HG03342 (cell line): Measurements from ENCODE around the gene FBXW5.

Source experiments
- ATAC-seq: cut with Tn5 transposase; IDR thresholded peaks from one replicate; pipeline ENCODE4 v1.9.1; 2021; ENCODE audit warnings: mild to moderate bottlenecking, moderate library complexity; ENCODE audit not compliant: unreplicated experiment

The FBXW5 gene

DNA sequence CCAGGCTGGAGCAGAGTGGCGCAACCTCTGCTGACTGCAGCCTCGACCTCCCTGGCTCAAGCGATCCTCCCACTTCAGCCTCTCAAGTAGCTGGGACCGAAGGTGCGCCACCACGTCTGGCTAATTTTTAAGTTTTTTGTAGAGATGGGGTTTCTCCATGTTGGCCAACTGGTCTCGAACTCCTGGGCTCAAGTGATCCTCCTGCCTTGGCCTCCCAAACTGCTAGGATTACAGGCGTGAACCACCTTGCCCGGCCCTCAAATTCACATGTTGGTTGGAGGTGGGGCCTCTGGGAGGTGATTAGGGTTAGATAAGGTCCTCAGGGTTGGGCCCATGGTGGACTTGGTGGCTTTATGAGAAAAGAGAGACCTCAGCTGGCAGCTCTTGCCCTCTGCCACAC is 17.6 kb upstream of the FBXW5 start:
- ATAC-seq = no peak

DNA sequence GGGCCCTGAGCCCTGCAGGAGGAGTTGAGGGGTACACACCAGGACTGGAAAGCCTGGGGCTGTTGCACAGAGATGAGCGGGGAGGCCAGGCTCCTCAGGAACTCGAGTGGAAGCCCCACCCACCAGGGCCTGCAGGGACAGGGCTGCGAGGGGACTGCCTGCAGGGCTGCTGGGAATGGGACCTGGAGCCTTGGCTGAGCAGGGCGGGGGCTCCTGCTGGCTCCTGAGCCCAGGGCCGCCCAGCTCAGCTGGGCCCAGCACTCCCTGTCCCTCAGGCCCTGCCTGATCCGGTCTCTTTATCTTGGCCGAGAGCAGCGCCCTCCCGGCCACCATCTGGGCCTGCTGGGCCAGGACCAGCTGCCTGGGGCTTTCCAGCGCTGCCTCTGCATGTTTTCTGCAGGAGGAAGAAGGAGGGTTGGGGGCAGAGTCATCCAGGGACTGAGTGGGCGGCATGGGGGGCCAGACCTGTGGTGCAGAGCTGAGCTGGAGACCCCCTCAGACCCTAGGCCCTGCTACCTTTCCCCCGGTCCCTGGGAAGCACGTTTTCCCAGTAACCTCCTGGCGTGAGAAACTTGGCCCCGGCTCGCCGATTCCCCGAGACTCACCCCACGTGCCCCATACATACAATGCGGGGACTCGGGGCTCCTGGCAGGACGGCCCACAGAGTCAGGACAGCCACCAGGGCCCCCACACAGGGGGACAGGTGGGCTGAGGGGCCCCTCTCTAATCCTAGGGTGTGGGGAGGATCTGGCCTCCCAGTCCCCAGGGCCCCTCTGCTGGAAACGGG is 16.9 kb upstream of the FBXW5 start:
- no peak for ATAC-seq

DNA sequence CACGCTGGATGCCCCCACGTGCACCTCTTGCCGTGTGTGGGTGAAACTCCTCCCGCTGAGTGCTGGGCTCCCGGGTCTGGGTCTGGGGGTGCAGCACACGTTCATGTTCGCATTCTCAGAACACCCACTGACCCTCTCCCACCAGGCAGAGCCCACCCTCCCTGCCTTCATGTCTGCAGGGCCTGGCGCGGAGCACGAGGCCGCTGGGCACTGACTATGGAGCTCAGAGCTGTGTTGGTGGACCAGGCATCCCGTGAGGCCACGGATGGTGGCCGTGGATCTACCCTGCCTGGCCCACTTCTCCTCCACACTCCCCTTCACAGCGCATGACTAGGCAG is 16.4 kb upstream of the FBXW5 start:
- no peak for ATAC-seq

DNA sequence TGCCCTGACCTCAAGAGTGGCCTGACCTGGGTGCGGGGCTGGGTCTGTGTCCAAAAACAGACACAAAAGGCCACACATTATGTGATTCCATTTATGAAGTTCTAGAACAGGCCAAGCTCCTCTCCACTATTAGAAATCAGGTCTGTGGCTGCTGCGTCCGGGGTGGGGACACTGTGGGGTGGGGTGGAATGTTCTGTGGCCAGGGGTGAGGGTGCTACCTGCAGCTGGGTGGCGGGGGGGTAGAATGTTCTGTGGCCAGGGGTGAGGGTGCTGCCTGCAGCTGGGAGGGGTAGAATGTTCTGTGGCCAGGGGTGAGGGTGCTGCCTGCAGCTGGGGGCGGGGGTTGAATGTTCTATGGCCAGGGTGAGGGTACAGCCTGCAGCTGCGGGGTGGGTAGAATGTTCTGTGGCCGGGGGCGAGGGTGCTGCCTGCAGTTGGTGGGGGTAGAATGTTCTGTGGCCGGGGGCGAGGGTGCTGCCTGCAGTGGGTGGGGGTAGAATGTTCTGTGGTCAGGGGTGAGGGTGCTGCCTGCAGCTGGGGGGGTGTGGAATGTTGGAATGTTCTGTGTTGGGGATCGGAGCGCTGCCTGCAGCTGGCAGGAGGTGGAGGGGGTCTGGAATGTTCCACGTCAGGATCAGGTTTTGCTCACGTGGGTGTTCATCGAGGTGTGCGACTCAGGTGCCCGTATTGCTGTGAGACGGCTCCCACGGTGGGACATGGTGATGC is 15.8 kb upstream of the FBXW5 start:
- ATAC-seq = no peak

DNA sequence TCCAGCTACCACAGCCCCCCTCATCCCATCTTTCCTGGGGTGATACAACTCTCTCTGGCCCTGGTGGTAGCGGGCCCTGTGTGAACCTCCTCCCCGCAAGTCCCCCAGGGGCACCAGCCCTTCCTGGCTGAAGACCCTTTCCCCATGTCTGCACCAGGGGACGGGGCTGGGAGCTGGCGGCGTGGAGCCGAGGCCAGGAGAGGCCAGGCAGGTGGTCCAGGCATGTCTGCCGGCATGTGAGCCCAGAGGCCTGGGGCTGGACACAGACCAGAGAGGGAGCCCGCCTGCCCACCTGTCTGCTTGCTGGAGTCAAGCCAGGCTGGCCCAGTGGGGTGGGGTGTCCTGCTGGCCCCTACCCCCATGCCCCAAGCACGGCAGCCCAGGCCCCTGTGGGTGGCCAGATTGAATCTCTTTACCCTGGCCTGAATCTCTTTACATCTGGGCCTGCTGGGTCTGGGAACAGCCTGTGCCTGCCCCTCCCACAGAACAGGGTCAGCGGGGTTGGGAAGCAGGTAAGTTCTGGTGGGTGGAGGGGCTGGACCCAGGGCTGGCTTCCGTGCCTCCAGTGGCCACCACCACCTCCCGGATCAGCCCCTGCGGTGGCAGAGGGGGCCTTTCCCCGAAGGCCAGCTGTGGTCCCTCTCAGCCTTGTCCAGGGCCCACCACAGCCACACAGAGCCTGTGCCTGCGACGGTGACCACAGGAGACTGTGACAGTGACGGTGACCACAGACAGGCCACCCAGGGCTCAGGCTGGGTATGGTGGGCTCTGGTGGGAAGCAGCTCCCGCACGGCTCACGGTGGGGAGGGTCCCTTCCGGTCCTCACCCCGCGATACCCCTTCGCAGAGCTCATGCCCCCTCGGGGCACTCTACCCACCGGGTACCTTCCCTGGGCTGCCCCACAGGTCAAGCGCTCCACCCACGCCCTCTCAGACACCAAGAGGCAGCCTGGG is 14.6 kb upstream of the FBXW5 start:
- ATAC-seq = no peak

DNA sequence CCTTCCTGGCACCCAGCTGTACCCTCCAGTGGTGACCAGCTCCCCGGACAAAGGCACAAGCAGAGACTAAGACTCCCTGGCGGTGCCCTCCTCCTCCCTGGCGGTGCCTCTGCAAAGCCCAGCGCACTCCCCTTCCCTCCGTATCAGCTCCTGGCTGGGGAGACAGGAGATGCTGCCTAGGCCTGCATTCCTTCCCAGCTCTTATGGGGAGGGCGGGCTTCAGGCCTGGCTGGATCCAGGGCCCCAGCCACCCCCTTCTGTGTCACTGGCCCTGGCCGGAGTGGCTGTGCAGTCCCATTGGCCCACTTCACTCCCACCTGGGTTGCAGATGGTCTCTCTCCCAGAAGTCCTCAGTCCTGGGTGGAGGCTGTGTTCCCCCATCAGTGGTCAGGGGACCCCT is 13.9 kb upstream of the FBXW5 start:
- ATAC-seq = no peak

DNA sequence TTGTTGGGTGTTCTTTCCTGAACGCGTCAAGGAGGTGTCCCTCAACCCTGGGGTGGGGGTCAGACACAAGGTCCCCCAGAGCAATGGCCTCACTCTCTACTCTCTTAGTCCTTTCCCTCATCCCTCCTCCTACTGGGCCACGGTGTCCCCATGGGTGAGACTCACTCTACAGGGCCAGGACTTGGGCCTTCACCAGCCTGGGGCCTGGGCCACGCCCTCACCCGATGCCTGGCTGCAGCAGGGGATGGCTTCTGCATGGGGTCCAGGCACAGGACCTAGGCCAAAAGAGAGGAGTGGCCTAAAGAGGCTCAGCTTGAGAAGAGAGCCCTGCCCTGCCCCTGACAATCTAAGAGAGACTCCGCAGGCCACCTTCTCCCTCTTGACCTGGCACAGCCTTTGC is 13.4 kb upstream of the FBXW5 start:
- no peak for ATAC-seq

DNA sequence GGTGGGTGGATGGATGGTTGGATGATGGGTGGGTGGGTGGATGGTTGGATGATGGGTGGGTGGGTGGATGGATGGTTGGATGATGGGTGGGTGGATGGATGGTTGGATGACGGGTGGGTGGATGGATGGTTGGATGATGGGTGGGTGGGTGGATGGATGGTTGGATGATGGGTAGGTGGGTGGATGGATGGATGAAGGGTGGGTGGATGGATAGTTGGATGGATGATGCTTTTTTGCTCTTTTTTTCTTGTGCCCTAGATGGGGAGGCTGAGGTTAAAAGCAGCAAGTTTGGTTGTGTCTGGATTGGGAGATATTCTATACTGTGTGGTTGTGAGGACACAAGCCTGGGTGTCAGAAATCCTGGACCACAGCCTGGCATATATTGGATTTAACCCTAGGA is 12.9 kb upstream of the FBXW5 start:
- no peak for ATAC-seq

DNA sequence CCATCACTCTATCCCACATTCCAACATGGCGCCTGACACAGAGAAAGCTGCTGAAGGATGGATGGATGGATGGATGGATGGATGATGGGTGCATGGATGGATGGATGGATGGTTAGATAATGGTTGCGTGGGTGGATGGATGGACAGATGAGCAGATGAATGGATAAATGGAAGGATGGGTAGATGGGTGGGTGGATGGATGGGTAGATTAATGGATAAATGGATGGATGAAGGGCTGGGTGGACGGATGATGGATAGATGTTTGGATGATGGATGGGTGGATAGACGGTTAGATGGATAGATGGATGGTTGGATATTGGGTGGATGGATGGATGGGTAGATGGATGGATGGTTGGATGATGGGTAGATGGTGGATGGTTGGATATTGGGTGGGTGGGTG is 12.1 kb upstream of the FBXW5 start:
- no peak for ATAC-seq

DNA sequence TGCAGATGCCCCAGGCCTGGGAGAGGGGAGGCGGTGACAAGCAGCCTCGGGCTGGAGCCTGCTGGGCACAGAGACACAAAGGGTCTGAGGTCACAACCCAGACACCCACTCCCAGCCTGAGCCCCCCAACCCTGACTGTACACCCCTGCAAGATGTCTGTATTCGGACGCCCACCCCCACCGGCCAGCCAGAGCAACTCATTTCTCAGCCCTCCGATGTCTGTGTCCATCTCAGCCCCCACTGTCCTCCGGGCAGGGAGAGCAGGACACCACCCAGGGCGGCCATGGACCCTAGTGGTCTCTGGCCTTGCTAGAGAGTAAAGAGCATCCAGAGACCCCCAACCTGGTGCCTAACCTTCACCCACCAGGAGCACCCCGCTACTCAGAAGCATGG is 11.4 kb upstream of the FBXW5 start:
- ATAC-seq = no peak

DNA sequence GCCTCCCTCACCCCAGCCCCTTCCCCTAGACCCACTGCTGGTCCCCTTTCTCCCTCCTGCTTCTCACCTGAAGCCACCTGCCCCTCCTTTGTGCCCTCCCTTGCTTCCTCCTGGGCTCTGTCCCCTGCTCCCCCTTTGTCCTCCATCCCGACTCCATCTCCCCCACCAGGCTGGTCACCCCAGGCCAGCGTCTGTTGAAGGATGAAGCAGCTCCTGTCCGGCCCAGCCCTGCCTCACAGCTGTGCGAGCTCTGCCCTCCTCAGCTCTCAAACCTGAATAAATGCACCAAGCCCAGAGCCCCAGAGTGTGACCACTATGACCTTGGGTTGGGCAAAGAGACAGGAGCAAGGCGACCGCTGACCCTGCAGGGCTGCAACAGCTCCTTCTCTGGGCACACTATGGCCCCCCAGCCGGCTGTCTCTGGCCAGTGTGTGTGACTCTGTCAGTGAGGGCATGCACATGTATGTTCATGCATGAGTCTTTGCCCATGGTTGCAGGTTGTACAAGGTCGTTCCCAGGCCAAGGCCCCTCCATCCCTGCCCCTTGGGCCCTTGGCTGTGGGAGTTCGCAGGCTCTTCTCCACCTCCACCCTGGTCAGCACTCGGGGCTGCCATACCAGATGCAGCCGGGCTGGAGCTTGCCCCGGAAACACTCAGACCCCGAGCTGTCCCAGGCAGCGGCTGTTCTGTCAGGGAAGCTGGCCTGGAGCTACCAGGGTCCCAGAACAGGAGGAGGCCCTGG is 10.8 kb upstream of the FBXW5 start:
- no peak for ATAC-seq

DNA sequence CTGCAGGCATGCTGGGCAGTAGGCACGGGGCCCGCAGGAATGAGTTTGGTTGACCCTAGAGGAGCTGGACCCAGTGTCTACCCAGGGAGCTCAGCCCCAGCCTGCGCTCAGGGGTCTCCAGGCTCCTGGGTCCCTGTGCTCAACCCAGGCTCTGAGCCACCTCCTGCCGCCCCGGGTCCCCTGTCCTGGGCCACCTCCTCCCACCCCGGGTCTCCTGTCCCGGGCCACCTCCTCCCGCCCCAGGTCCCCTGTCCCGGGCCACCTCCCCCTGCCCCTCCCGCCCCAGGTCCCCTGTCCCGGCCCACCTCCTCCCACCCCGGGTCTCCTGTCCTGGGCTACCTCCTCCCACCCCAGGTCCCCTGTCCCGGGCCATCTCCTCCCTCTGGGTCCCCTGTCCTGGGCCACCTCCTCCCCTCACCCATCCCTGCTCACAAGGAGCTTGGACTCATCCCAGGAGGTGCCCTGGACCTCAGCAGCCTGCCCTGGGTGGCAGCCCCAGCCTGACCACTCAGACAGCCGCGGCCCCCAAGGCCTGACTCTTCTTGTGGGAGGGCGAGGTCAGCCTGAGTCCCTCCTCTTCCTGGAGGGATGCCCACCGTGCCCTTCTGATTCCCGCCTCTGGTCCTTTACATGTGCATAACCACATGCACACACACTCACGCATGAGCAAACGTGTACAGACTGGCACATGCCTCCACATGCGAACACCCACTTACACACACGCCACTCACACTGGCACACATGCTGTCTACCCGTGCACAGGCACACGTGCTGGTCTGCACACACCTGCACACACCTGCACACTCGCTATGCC is 9.9 kb upstream of the FBXW5 start:
- no peak for ATAC-seq

DNA sequence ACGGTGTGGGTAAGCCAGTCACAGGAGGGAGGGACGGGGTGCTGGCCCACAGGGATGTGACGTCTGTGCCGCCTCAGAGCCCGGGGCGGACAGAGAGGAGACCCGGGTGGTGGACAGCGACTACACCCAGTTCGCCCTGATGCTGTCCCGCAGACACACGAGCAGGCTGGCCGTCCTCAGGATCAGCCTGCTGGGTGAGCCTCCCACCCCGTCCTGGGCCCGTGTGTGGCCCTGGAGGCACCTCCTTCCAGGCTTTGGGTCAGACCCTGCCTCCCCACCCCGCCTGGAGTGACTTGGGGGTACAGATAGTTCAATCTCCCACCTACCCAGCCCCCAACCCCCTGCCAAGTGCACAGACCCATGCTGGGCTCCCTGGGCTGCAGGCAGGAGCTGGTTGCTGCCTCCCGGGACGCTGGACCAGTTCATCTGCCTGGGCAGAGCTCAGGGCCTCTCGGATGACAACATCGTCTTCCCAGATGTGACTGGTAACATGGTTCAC is 9.3 kb upstream of the FBXW5 start:
- no peak for ATAC-seq

DNA sequence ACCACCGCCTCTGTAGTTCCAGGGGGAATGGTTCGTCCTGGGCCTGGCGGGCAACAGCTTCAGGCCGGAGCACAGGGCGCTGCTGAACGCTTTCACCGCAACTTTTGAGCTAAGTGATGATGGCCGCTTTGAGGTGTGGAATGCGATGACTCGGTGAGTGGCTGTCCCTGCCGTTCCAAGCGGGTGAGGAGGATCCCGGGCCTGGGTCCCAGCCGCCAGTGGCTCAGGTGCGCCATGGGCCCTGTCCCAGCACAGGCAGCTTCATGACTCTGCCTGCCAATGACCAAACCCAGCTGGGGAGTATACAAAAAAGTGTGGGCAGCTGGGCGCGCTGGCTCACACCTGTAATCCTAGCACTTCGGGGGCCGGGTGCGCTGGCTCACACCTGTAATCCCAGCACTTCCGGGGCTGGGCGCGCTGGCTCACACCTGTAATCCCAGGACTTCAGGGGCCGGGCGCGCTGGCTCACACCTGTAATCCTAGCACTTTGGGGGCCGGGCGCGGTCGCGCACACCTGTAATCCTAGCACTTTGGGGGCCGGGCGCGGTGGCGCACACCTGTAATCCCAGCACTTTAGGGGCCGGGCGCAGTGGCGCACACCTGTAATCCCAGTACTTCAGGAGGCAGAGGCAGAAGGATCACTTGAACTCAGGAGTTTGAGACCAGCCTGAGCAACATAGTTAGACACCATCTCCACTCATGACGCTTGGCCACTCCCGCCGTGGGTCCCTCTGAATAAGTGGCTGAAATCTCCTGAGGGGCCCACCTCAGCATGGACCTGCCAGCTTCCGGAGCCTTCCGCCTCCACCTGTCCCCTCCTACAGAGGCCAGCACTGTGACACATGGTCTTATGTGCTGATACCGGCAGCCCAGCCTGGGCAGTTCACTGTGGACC is 8.6 kb upstream of the FBXW5 start:
- no peak for ATAC-seq

DNA sequence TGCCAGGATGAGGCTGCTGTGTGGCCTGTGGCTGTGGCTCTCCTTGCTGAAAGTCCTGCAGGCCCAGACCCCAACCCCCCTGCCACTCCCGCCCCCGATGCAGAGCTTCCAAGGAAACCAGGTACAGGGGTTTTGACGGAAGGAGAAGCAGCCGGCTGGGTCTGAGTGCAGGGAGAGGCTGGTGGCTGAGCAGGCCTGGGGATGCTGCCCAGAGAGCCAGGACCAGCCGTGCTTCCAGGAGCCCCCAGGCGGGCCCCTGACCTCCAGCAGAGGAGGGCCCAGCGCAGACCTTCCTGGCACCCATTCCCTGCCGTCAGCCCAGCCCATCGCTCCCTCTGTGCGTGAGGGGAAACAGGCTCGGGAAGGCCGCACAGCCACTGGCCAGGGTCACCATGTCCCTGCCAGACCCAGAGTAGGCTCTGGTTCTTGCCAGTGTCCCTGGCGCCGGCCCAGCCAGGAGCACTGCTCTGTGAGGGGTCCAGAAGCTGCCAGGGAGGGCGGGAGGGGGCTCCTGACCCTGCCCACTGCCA is 7.8 kb upstream of the FBXW5 start:
- no peak for ATAC-seq

DNA sequence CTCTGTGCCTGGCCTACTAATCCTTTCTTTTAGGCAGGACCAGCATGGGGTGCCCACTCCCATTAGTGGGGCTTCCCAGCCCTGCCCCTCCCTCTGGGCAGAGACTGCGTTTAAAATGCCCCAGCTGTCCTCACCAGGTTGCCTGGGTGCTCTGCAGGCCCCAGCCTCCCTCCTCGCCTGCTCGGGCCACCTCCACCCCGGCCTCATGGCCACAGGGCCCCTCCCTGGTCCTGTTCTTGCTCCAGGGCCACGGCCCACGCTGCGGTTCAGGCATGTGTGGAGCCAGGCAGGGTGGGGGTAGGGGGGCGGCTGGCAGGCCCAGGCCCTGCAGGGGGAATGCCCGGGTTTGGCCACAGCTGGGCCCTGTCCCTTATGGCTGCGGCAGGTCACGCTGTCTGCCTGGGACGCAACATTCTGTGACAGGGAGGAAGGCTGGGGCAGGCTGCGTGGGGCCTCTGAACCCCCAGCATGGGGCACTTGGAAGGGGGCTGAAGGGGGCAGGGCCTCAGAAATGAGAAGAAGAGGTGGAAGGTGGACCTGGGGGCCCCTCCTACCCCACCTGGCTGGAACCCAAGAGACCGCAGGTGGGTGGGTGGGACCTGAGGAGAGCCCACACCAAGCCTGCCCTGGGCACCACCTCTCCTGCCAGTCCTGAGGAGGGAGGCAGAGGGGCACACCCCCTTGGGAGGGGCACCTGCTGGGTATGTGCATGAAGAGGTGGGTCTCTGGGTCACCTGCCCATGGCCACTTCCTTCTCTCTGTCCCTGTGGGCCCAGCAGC is 7.2 kb upstream of the FBXW5 start, which contains the start of gene LCN12:
TSS of gene LCN12 (plus strand) at position 733 of the 780 bp plus-strand sequence. CDS start 55 bp downstream, outside the sequence.
- ATAC-seq = no peak

DNA sequence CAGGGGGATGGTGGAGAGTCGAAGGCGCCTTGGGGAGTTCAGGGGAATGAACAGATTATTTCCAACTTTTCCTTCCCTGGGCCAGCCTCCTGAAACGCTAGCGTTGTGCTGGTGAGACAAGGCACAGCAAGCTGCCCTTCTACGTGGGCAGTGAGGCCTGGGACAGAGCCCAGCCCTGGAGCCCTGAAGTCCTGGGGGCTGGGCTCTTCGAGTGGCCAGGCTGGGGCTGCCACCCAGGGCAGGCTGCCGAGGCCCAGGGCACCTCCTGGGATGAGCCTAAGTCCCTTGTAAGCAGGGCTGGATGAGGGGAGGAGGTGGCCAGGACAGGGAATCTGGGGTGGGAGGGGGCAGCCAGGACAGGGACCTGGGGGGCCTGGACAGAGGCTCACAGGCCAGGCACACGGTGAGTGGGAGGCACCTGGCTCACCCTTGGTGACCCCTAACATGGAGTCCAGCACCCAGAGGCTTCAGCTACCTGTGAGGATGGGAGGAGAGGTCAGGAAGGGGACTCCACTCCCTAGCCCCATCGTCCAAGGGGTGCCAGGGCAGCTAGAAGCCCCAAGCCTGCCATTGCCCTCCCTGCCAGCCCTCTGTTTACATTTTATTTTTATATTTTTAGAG is 6.2 kb upstream of the FBXW5 start:
- no peak for ATAC-seq
